GM23338 (cell line): ENCODE results near the gene RNF151. TPM values are rescaled to one million over a fixed set of nuclear protein-coding genes. Genes with fewer than 3 reads are reported as not detected.

ENCODE experiments used
- ATAC-seq: fragments of 200-7000 bp; cut with Tn5 transposase; 3 replicates; pipeline ENCODE4 v1.9.1; 2020
- DNase-seq: peaks from one replicate; pipeline ENCODE4 v3.0.0-alpha.2; 2015; ENCODE audit warnings: low spot score
- H2AFZ ChIP-seq: fragments of 200-600 bp; sonication (generic); 2 replicates; pipeline ENCODE4 v1.8.0; 2016; ENCODE audit warnings: antibody characterized with exemption, mild to moderate bottlenecking, moderate library complexity
- H3F3A ChIP-seq: fragments of 200-600 bp; sonication (generic); replicated peaks from 2 replicates; pipeline ENCODE4 v1.8.0; 2017; ENCODE audit warnings: antibody characterized with exemption, mixed run types, low read depth
- H3K27ac ChIP-seq: fragments of 200-600 bp; sonication (generic); 2 replicates; pipeline ENCODE4 v1.6.1; 2016; ENCODE audit warnings: low read depth
- H3K27me3 ChIP-seq: fragments of 200-600 bp; sonication (generic); 2 replicates; pipeline ENCODE4 v1.8.0; 2016; ENCODE audit warnings: mild to moderate bottlenecking, mixed run types, moderate library complexity; ENCODE audit not compliant: insufficient read depth
- H3K36me3 ChIP-seq: fragments of 200-600 bp; sonication (generic); 2 replicates; pipeline ENCODE4 v1.8.0; 2016; ENCODE audit warnings: mild to moderate bottlenecking; ENCODE audit not compliant: insufficient read depth
- H3K4me1 ChIP-seq: fragments of 200-600 bp; sonication (generic); 2 replicates; pipeline ENCODE4 v1.8.0; 2016; ENCODE audit warnings: mild to moderate bottlenecking, moderate library complexity; ENCODE audit not compliant: insufficient read depth
- H3K4me2 ChIP-seq: fragments of 200-600 bp; sonication (generic); 2 replicates; pipeline ENCODE4 v1.7.1; 2017; ENCODE audit warnings: mixed run types
- H3K4me3 ChIP-seq: fragments of 200-600 bp; sonication (generic); 2 replicates; pipeline ENCODE4 v1.6.1; 2016; ENCODE audit warnings: mixed run types
- H3K79me2 ChIP-seq: fragments of 200-600 bp; sonication (generic); replicated peaks from 2 replicates; pipeline ENCODE4 v1.8.0; 2017; ENCODE audit warnings: mild to moderate bottlenecking; ENCODE audit not compliant: insufficient read depth
- H3K9me2 ChIP-seq: fragments of 200-600 bp; sonication (generic); 2 replicates; pipeline ENCODE4 v1.8.0; 2017; ENCODE audit not compliant: insufficient read depth
- H4K20me1 ChIP-seq: fragments of 200-600 bp; sonication (generic); replicated peaks from 2 replicates; pipeline ENCODE4 v1.8.0; 2017; ENCODE audit warnings: mild to moderate bottlenecking; ENCODE audit not compliant: insufficient read depth
- H3K27ac Mint-ChIP-seq: 2 replicates; pipeline ENCODE4 v1.8.0; 2020; ENCODE audit warnings: inconsistent platforms, mild to moderate bottlenecking, moderate library complexity, mixed read lengths
- H3K27me3 Mint-ChIP-seq: 3 replicates; pipeline ENCODE4 v1.8.0; 2022; ENCODE audit warnings: low read depth, mild to moderate bottlenecking, moderate library complexity, mixed read lengths, inconsistent platforms; ENCODE audit not compliant: insufficient read depth, poor library complexity
- H3K36me3 Mint-ChIP-seq: 3 replicates; pipeline ENCODE4 v1.8.0; 2021; ENCODE audit warnings: low read depth, mild to moderate bottlenecking, inconsistent platforms, moderate library complexity, mixed read lengths
- H3K4me1 Mint-ChIP-seq: 3 replicates; pipeline ENCODE4 v1.8.0; 2020; ENCODE audit warnings: mild to moderate bottlenecking, inconsistent platforms, mixed read lengths
- H3K4me3 Mint-ChIP-seq: 3 replicates; pipeline ENCODE4 v1.8.0; 2021; ENCODE audit warnings: moderate library complexity, mild to moderate bottlenecking, inconsistent platforms, mixed read lengths
- H3K9me3 Mint-ChIP-seq: 3 replicates; pipeline ENCODE4 v1.8.0; 2020; ENCODE audit warnings: moderate library complexity, mild to moderate bottlenecking, inconsistent platforms, mixed read lengths
- CREB1 ChIP-seq: fragments of 250-450 bp; sonication (Bioruptor Pico); IDR thresholded peaks from 2 replicates; pipeline ENCODE4 v1.5.0; 2020; ENCODE audit warnings: low read depth, mild to moderate bottlenecking, moderate library complexity
- CTCF ChIP-seq, 2 experiments: fragments of 200-600 bp in 1 of 2; sonication (generic) in 1 of 2; conservative IDR thresholded peaks; 2 replicates each; pipeline versions ENCODE4 v1.5.1 to v1.6.1; 2016 to 2017; ENCODE audit warnings: antibody characterized with exemption in 2 of 2, low read depth in 2 of 2, mild to moderate bottlenecking in 2 of 2, moderate library complexity in 1 of 2
- ETS1 ChIP-seq: IDR thresholded peaks from 2 replicates; pipeline ENCODE4 v1.6.1; 2016; ENCODE audit warnings: antibody characterized with exemption
- EZH2 ChIP-seq: fragments of 200-600 bp; sonication (generic); IDR thresholded peaks from one replicate; pipeline ENCODE4 v1.8.0; 2017; ENCODE audit warnings: antibody characterized with exemption, mild to moderate bottlenecking, low read depth; ENCODE audit not compliant: unreplicated experiment
- EZH2phosphoT487 ChIP-seq: fragments of 200-600 bp; sonication (generic); IDR thresholded peaks from one replicate; pipeline ENCODE4 v1.8.1; 2018; ENCODE audit warnings: antibody characterized with exemption; ENCODE audit not compliant: unreplicated experiment
- JUNB ChIP-seq: IDR thresholded peaks from one replicate; pipeline ENCODE4 v1.6.1; 2016; ENCODE audit warnings: antibody characterized with exemption; ENCODE audit not compliant: unreplicated experiment
- POLR2AphosphoS5 ChIP-seq: IDR thresholded peaks from 2 replicates; pipeline ENCODE4 v1.6.1; 2016; ENCODE audit warnings: antibody characterized with exemption, low read depth
- REST ChIP-seq: IDR thresholded peaks from one replicate; pipeline ENCODE4 v1.6.1; 2018; ENCODE audit warnings: antibody characterized with exemption; ENCODE audit not compliant: unreplicated experiment
- STAT1 ChIP-seq: IDR thresholded peaks from one replicate; pipeline ENCODE4 v1.6.1; 2016; ENCODE audit warnings: antibody characterized with exemption; ENCODE audit not compliant: unreplicated experiment
- ZNF114 ChIP-seq: fragments of 250-450 bp; sonication (Bioruptor Pico); IDR thresholded peaks from 2 replicates; pipeline ENCODE4 v1.5.0; 2020; ENCODE audit warnings: mild to moderate bottlenecking, moderate library complexity
- ZNF331 ChIP-seq: fragments of 250-450 bp; sonication (Bioruptor Pico); IDR thresholded peaks from 2 replicates; pipeline ENCODE4 v1.5.0; 2020; ENCODE audit warnings: low read depth, mild to moderate bottlenecking, moderate library complexity
- polyA plus RNA-seq: library from polyadenylated mRNA; unstranded; fragments of >200 nt; fragmentation: Nextera tagmentation; extraction: Ambion mirVana; gene quantifications from 2 replicates; pipeline ENCODE4 v1.2.1, GENCODE V29; 2016
- total RNA-seq: library from RNA; depleted of rRNA; stranded (reverse); fragments of >200 nt; shearing (Covaris generic); gene quantifications from 2 replicates; pipeline ENCODE4 v1.2.3, GENCODE V29; 2014

Gene RNF151
- total and polyA plus RNA-seq, 2 experiments from 2014 or later: not detected

- Histone ChIP-seq H3K4me3 (peak overlapping the region; percentile 86), H3K27me3 (peaks cover 33% of the 10 kb centered on the region), H4K20me1 (no peaks in the 10 kb centered on the region; the same call in 1 of the 2 replicates), H2AFZ (no peak overlapping the region), H3K36me3 (no peaks in the 10 kb centered on the region), H3K27ac (no peak overlapping the region), H3K4me1 (peaks cover 7% of the 10 kb centered on the region; the same call in 1 of the 2 replicates), H3K79me2 (peaks cover 4% of the 10 kb centered on the region; the same call in 1 of the 2 replicates), H3K4me2 (peak overlapping the region; percentile 97), H3K9me2 (no peaks in the 10 kb centered on the region), H3F3A (peaks cover 23% of the 10 kb centered on the region)
- H3K36me3 Mint-ChIP-seq: peaks cover 11% of the 10 kb centered on the region
- H3K4me3 Mint-ChIP-seq: peak overlapping the region; percentile 74
- TF ChIP-seq ZNF114 (CRISPR knock-in tag): no peak
- no peak for TF ChIP-seq ZNF331
- TF ChIP-seq REST: no peak
- no peak for TF ChIP-seq ETS1
- TF ChIP-seq POLR2AphosphoS5: no peak
- TF ChIP-seq CTCF (conservative IDR thresholded peaks at IDR 0.05; ENCODE audit: low read depth in 2 of 2): no peak
- no peak for TF ChIP-seq CREB1 (CRISPR knock-in tag)
- TF ChIP-seq JUNB: no peak
- ATAC-seq: peak; percentile 12
- peak; percentile 57 for DNase-seq
- H3K27me3 Mint-ChIP-seq: peaks cover 42% of the 10 kb centered on the region
- no peak overlapping the region for H3K27ac Mint-ChIP-seq
- H3K9me3 Mint-ChIP-seq: no peaks in the 10 kb centered on the region
- H3K4me1 Mint-ChIP-seq: peaks cover 15% of the 10 kb centered on the region
Measured at GRCh38 chr16:1991135-1991551, 24.5 kb downstream of the RNF151 start.

GRCh38 chr16:1991588-1991947, 24.9 kb downstream of the RNF151 start:
- H3K4me2 ChIP-seq: peak overlapping the region; percentile 97
- H3K4me3 ChIP-seq: peak overlapping the region; percentile 86
- no peaks in the 10 kb centered on the region for H3K9me2 ChIP-seq
- no peak overlapping the region for H3K27ac ChIP-seq
- peaks cover 4% of the 10 kb centered on the region; the same call in 1 of the 2 replicates for H3K79me2 ChIP-seq
- Mint-ChIP-seq H3K27ac (no peak overlapping the region), H3K9me3 (no peaks in the 10 kb centered on the region), H3K27me3 (peaks cover 39% of the 10 kb centered on the region), H3K4me1 (peaks cover 15% of the 10 kb centered on the region), H3K36me3 (peaks cover 7% of the 10 kb centered on the region), H3K4me3 (peak overlapping the region; percentile 74)
- H4K20me1 ChIP-seq: no peaks in the 10 kb centered on the region; the same call in 1 of the 2 replicates
- H3F3A ChIP-seq: peaks cover 23% of the 10 kb centered on the region
- ATAC-seq (no peak; the same call in 2 of the 3 replicates), DNase-seq (no peak)
- no peaks in the 10 kb centered on the region for H3K36me3 ChIP-seq
- H2AFZ ChIP-seq: no peak overlapping the region
- peaks cover 7% of the 10 kb centered on the region; the same call in 1 of the 2 replicates for H3K4me1 ChIP-seq
- no peak for TF ChIP-seq CREB1 (CRISPR knock-in tag)
- no peak for TF ChIP-seq STAT1
- no peak for TF ChIP-seq EZH2phosphoT487
- TF ChIP-seq JUNB: no peak
- peak; percentile 22 for TF ChIP-seq EZH2
- peaks cover 33% of the 10 kb centered on the region for H3K27me3 ChIP-seq
